Stomach (tissue), 9 donors: Measurements from ENCODE around the gene RPL10A. TPM values are rescaled to one million over a fixed set of nuclear protein-coding genes. Genes with fewer than 3 reads are reported as not detected.
"Not testable (repeated sequence)": the region's sequence is repeated elsewhere in the genome, so short reads cannot be mapped to it uniquely, and the experiment has no call there.

ENCODE experiments used
- DNase-seq, 2 donors: peaks; one replicate each; pipeline versions ENCODE4 v3.0.0 to v3.0.0-alpha.2; 2013 to 2019
- H3K27ac ChIP-seq, 5 donors: fragments of 200-600 bp in 4 of 5; sonication (generic) in 4 of 5; one replicate each; pipeline ENCODE4 v1.5.1; 2013 to 2019; ENCODE audit warnings: mild to moderate bottlenecking in 1 of 5, moderate library complexity in 1 of 5
- H3K27me3 ChIP-seq, 3 donors: fragments of 200-600 bp; sonication (generic); one replicate each; pipeline ENCODE4 v1.5.1; 2017 to 2019; ENCODE audit warnings: mixed run types in 1 of 3
- H3K36me3 ChIP-seq, 4 donors: fragments of 200-600 bp; sonication (generic); 1 replicate in 3 of 4; 2 replicates in 1 of 4; pipeline ENCODE4 v1.5.1; 2016 to 2019
- H3K4me1 ChIP-seq, 4 donors: fragments of 200-600 bp; sonication (generic); one replicate each; pipeline ENCODE4 v1.5.1; 2016 to 2019
- H3K4me3 ChIP-seq, 4 donors: fragments of 200-600 bp; sonication (generic) in 3 of 4; one replicate each; pipeline ENCODE4 v1.5.1; 2016 to 2019; ENCODE audit warnings: mild to moderate bottlenecking in 1 of 4
- H3K9me3 ChIP-seq, 4 donors: fragments of 200-600 bp; sonication (generic); one replicate each; pipeline ENCODE4 v1.5.1; 2016 to 2019
- CTCF ChIP-seq, 7 experiments: fragments of 450-650 bp in 4 of 7; fragments of 200-600 bp in 3 of 7; sonication (generic) in 3 of 7; IDR thresholded peaks; one replicate each; pipeline ENCODE4 v1.5.1; 2016 to 2019; ENCODE audit warnings: antibody characterized with exemption in 7 of 7, control low read depth in 2 of 7, mild to moderate bottlenecking in 1 of 7
- EP300 ChIP-seq: sonication (generic); formaldehyde crosslinking; IDR thresholded peaks from one replicate; pipeline ENCODE4 v1.6.1; 2017; ENCODE audit warnings: antibody characterized with exemption
- POLR2A ChIP-seq, 4 donors: fragments of 450-650 bp; IDR thresholded peaks; one replicate each; pipeline ENCODE4 v1.6.1; 2016; ENCODE audit warnings: antibody characterized with exemption in 4 of 4, control low read depth in 2 of 4, mild to moderate bottlenecking in 1 of 4, moderate library complexity in 1 of 4
- POLR2AphosphoS5 ChIP-seq, 3 donors: sonication (generic); formaldehyde crosslinking; IDR thresholded peaks; one replicate each; pipeline ENCODE4 v1.6.1; 2016; ENCODE audit warnings: antibody characterized with exemption in 3 of 3
- whole genome bisulfite sequencing, 5 donors: extraction: QIAGEN DNeasy Blood & Tissue Kit in 3 of 5; methylation state at CpG; one replicate each; pipeline versions ENCODE4 v1.1.5 to v1.1.7; 2013 to 2018; 5-methylcytosine and 5-hydroxymethylcytosine counted together
- intact Hi-C: fragments of 100-400 bp; cut with DNase I; formaldehyde crosslinking; loops from one replicate; pipeline ENCODE4 v1.15.1; 2023; ENCODE audit warnings: low total_unique reads
- polyA plus RNA-seq, 3 donors: library from polyadenylated mRNA; stranded (reverse); fragments of 200-250 nt; gene quantifications; one replicate each; pipeline ENCODE4 v1.2.3, GENCODE V29; 2013
- total RNA-seq, 5 donors: library from RNA; depleted of rRNA; stranded (reverse); fragments of >200 nt; gene quantifications; one replicate each; pipeline versions ENCODE4 v1.1.0 to v1.2.3, GENCODE V29; 2014 to 2016
- donor health status: healthy with polysubstance abuse.
- donor health status: Bipolar disorder and iron deficiency.
- donor health status: healthy.

Gene RPL10A
- total and polyA plus RNA-seq, 8 donors, result 584 to 2,710 (median 1,962) TPM

DNA sequence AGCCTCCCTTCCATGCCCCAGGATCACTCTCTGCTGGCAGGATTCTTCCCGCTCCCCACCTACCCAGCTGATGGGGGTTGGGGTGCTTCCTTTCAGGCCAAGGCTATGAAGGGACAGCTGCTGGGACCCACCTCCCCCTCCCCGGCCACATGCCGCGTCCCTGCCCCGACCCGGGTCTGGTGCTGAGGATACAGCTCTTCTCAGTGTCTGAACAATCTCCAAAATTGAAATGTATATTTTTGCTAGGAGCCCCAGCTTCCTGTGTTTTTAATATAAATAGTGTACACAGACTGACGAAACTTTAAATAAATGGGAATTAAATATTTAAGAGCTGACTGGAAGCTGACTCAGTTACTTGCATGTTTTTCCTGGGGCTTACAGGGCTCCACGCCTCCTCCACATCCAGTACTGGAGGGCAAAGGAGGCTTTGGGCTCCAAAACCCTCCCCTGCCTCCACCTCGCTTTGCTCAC lies 40.3 kb upstream of the RPL10A start:
- Histone ChIP-seq H3K27ac (no peak overlapping the region), H3K4me1 (peaks cover 0 to 7% (median 2%) of the 10 kb centered on the region in 4 donors), H3K27me3 (no peaks in the 10 kb centered on the region), H3K4me3 (no peak overlapping the region), H3K9me3 (peaks cover 0 to 22% (median 13%) of the 10 kb centered on the region in 4 donors), H3K36me3 (peaks cover 34 to 55% (median 51%) of the 10 kb centered on the region in 4 donors)
- DNase-seq, result no peak
- intact Hi-C loops, result no loop called here
- WGBS, 5 donors, result 70 to 87% (median 75%) methylated on average over 8 to 9 of the region's 9 CpGs
- TF ChIP-seq CTCF (IDR thresholded peaks at IDR 0.05) (no peak), POLR2A (IDR thresholded peaks at IDR 0.05) (no peak), POLR2AphosphoS5 (IDR thresholded peaks at IDR 0.05) (no peak), EP300 (no peak)

GRCh38 chr6:35428421-35429149 lies 39.6 kb upstream of the RPL10A start:
- Histone ChIP-seq H3K27ac (no peak overlapping the region), H3K4me1 (peaks cover 0 to 7% (median 2%) of the 10 kb centered on the region in 4 donors), H3K9me3 (peaks cover 0 to 22% (median 13%) of the 10 kb centered on the region in 4 donors), H3K27me3 (no peaks in the 10 kb centered on the region), H3K4me3 (no peak overlapping the region), H3K36me3 (peaks cover 33 to 48% (median 45%) of the 10 kb centered on the region in 4 donors)
- no peak for DNase-seq
- WGBS, 5 donors, result 68 to 78% (median 77%) methylated on average over 9 to 10 of the region's 10 CpGs
- TF ChIP-seq POLR2AphosphoS5 (IDR thresholded peaks at IDR 0.05), result no peak
- TF ChIP-seq CTCF (IDR thresholded peaks at IDR 0.05), result no peak
- intact Hi-C loops, result no loop called here

- Histone ChIP-seq H3K4me1 (peaks cover 0 to 7% (median 2%) of the 10 kb centered on the region in 4 donors), H3K9me3 (peaks cover 0 to 22% (median 13%) of the 10 kb centered on the region in 4 donors), H3K27ac (no peak overlapping the region), H3K36me3 (peaks cover 24 to 39% (median 36%) of the 10 kb centered on the region in 4 donors), H3K4me3 (no peak overlapping the region), H3K27me3 (no peaks in the 10 kb centered on the region)
- TF ChIP-seq CTCF (IDR thresholded peaks at IDR 0.05), result no peak
- TF ChIP-seq POLR2AphosphoS5 (IDR thresholded peaks at IDR 0.05), result no peak
- TF ChIP-seq POLR2A (IDR thresholded peaks at IDR 0.05), result no peak
- no peak for TF ChIP-seq EP300
- no peak for DNase-seq
- intact Hi-C loops, result no loop called here
- 92 to 98% (median 95%) methylated on average over 2 of the region's 2 CpGs for WGBS, 5 donors
Measured at GRCh38 chr6:35429463-35429862, 38.7 kb upstream of the RPL10A start.

DNA sequence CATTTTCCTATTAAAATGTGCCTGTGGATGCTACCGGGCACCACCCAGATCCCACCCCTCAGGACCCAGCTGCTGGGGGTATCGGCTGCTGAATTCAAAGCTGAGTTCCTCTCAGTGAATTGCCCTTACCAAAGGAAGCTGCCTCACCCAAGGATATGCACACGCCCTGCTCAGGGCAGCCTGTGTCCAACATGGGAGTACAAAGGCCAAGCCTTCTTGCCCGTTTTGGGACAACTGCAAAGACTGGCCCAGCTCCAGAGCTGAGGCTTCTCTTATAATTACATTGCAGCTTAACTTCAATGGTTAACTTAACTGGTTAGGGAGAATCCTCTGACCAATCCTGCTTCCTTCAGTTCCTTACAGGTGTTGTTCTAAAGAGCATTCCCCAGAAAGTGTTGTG lies 35.9 kb upstream of the RPL10A start:
- 54 to 62% (median 58%) methylated on average over 4 of the region's 4 CpGs for whole genome bisulfite sequencing, 5 donors
- DNase-seq, result no peak
- Histone ChIP-seq H3K9me3 (peaks cover 0 to 22% (median 13%) of the 10 kb centered on the region in 4 donors), H3K27ac (no peak overlapping the region), H3K4me1 (peaks cover 0 to 5% (median 2%) of the 10 kb centered on the region in 4 donors), H3K27me3 (no peaks in the 10 kb centered on the region), H3K36me3 (peaks cover 0 to 11% (median 8%) of the 10 kb centered on the region in 4 donors), H3K4me3 (no peak overlapping the region)
- TF ChIP-seq POLR2AphosphoS5 (IDR thresholded peaks at IDR 0.05) (no peak), POLR2A (IDR thresholded peaks at IDR 0.05) (no peak), CTCF (IDR thresholded peaks at IDR 0.05) (no peak), EP300 (no peak)
- intact Hi-C loops, result no loop called here

- H3K27me3 ChIP-seq, intact Hi-C loops, H3K27ac ChIP-seq, H3K4me3 ChIP-seq, DNase-seq, H3K36me3 ChIP-seq, H3K4me1 ChIP-seq: not testable (repeated sequence)
- peaks cover 0 to 22% (median 13%) of the 10 kb centered on the region in 4 donors for H3K9me3 ChIP-seq
- WGBS, 5 donors, result 66 to 75% (median 70%) methylated on average over 3 of the region's 3 CpGs
Measured at GRCh38 chr6:35432702-35433101, 35.5 kb upstream of the RPL10A start.
